Activated T-helper 1 cell treated with anti-CD3 and anti-CD28 coated beads, Interleukin-12 subunit alpha, Interleukin-12 subunit beta, Interleukin-2, Interleukin-4 antibody, amounts not matched to agents 30 ng/mL and 10 ng/mL and 1 ng/mL, durations not matched to agents 14 hours and 24 hours and 36 hours (primary cell): Measurements from ENCODE around the gene COL21A1. TPM values are rescaled to one million over a fixed set of nuclear protein-coding genes. Genes with fewer than 3 reads are reported as not detected.
"Not testable (repeated sequence)": the region's sequence is repeated elsewhere in the genome, so short reads cannot be mapped to it uniquely, and the experiment has no call there.

Source experiments
- DNase-seq: peaks from one replicate; pipeline ENCODE4 v3.0.0; 2021; ENCODE audit warnings: low spot score
- H3K27ac Mint-ChIP-seq: one replicate; pipeline ENCODE4 v1.8.0; 2021; ENCODE audit warnings: mild to moderate bottlenecking, mixed read lengths
- H3K27me3 Mint-ChIP-seq: one replicate; pipeline ENCODE4 v1.8.0; 2022; ENCODE audit warnings: mild to moderate bottlenecking, moderate library complexity, mixed read lengths; ENCODE audit not compliant: insufficient read depth
- H3K36me3 Mint-ChIP-seq: one replicate; pipeline ENCODE4 v1.8.0; 2021; ENCODE audit warnings: low read depth, mixed read lengths
- H3K4me1 Mint-ChIP-seq: one replicate; pipeline ENCODE4 v1.8.0; 2021; ENCODE audit warnings: low read depth, mixed read lengths
- H3K4me3 Mint-ChIP-seq: one replicate; pipeline ENCODE4 v1.8.0; 2021; ENCODE audit warnings: mild to moderate bottlenecking, moderate library complexity, mixed read lengths
- H3K9me3 Mint-ChIP-seq: one replicate; pipeline ENCODE4 v1.8.0; 2021; ENCODE audit warnings: mixed read lengths
- intact Hi-C: fragments of 100-400 bp; cut with micrococcal nuclease; formaldehyde crosslinking; loops from one replicate; pipeline ENCODE4 v1.15.1; 2024
- total RNA-seq: library from RNA; stranded (reverse); gene quantifications from 2 replicates; pipeline ENCODE4 v1.2.3, GENCODE V29; 2022

The COL21A1 gene
- total RNA-seq, 1 donor from 2014 or later = not detected

- no peaks in the 10 kb centered on the region for H3K36me3 Mint-ChIP-seq
- intact Hi-C loops = no loop called here
These were observed 224.7 kb downstream of the COL21A1 start for GRCh38 chr6:56022678-56023077.

GRCh38 chr6:56021943-56022342 is 225.4 kb downstream of the COL21A1 start:
- DNase-seq = no peak
- Mint-ChIP-seq H3K4me3 (no peak overlapping the region), H3K36me3 (no peaks in the 10 kb centered on the region), H3K27ac (no peak overlapping the region), H3K4me1 (no peaks in the 10 kb centered on the region), H3K9me3 (no peaks in the 10 kb centered on the region), H3K27me3 (no peaks in the 10 kb centered on the region)
- intact Hi-C loops = no loop called here

More at GRCh38 chr6:56022678-56023077, 224.7 kb downstream of the COL21A1 start:
- Mint-ChIP-seq H3K4me1 (no peaks in the 10 kb centered on the region), H3K27me3 (no peaks in the 10 kb centered on the region), H3K4me3 (no peak overlapping the region), H3K27ac (no peak overlapping the region), H3K9me3 (no peaks in the 10 kb centered on the region)
- DNase-seq = no peak

- Mint-ChIP-seq H3K27ac (no peak overlapping the region), H3K4me3 (no peak overlapping the region), H3K36me3 (no peaks in the 10 kb centered on the region), H3K4me1 (no peaks in the 10 kb centered on the region), H3K9me3 (peaks cover 1% of the 10 kb centered on the region), H3K27me3 (no peaks in the 10 kb centered on the region)
- intact Hi-C loops = no loop called here
- DNase-seq = no peak
These were observed 227.4 kb downstream of the COL21A1 start for GRCh38 chr6:56019973-56020372.

- DNase-seq = no peak
- Mint-ChIP-seq H3K9me3 (peaks cover 3% of the 10 kb centered on the region), H3K4me1 (no peaks in the 10 kb centered on the region), H3K4me3 (no peak overlapping the region), H3K27me3 (no peaks in the 10 kb centered on the region), H3K27ac (no peak overlapping the region), H3K36me3 (no peaks in the 10 kb centered on the region)
- intact Hi-C loops = no loop called here
These were observed 230.2 kb downstream of the COL21A1 start for GRCh38 chr6:56017198-56017597.

DNA sequence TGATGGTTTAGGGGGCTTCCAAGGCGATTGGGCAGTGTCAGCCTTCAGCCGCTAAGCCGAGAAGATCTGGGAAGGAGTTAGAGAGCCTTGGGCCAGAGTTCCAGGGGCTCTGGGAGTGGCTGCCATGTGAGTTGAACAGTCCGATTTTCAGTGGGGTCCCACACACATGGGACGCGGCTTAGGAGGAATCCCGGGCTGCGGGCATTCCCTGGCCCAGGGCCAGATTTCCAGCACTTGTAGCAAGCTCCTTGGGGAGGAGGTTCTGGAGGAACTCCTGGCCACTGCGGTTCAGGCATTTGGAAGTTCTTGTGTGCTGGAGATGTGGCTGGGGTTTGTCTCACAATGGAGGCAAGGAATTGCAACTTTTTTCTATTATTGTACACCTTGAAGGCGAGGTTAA is 233.3 kb downstream of the COL21A1 start:
- H3K4me3 Mint-ChIP-seq, H3K27ac Mint-ChIP-seq, H3K4me1 Mint-ChIP-seq, H3K9me3 Mint-ChIP-seq, intact Hi-C loops, H3K27me3 Mint-ChIP-seq, H3K36me3 Mint-ChIP-seq, DNase-seq: not testable (repeated sequence)

GRCh38 chr6:56009636-56010035 is 237.7 kb downstream of the COL21A1 start:
- Mint-ChIP-seq H3K36me3 (no peaks in the 10 kb centered on the region), H3K27me3 (no peaks in the 10 kb centered on the region), H3K9me3 (no peaks in the 10 kb centered on the region), H3K4me1 (no peaks in the 10 kb centered on the region), H3K27ac (no peak overlapping the region), H3K4me3 (no peak overlapping the region)
- intact Hi-C loops = no loop called here
- no peak for DNase-seq
